BE2C (cell line): ENCODE data around the gene MKRN1.
"Not testable (repeated sequence)": the region's sequence is repeated elsewhere in the genome, so short reads cannot be mapped to it uniquely, and the experiment has no call there.

Source experiments
- DNase-seq: peaks from one replicate; pipeline ENCODE4 v3.0.0-alpha.2; 2020
- H3K27me3 ChIP-seq: fragments of 250-450 bp; sonication (Bioruptor Pico); 2 replicates; pipeline ENCODE4 v1.5.1; 2020; ENCODE audit warnings: mild to moderate bottlenecking
- H3K36me3 ChIP-seq: fragments of 250-450 bp; sonication (Bioruptor Pico); 2 replicates; pipeline ENCODE4 v1.5.1; 2020; ENCODE audit warnings: mild to moderate bottlenecking
- H3K4me1 ChIP-seq: fragments of 250-450 bp; sonication (Bioruptor Pico); 2 replicates; pipeline ENCODE4 v1.5.1; 2020
- H3K4me3 ChIP-seq: 2 replicates; pipeline ENCODE4 v1.5.1; 2011; ENCODE audit warnings: low read depth, low read length
- H3K9me3 ChIP-seq: fragments of 250-450 bp; sonication (Bioruptor Pico); 2 replicates; pipeline ENCODE4 v1.5.1; 2020
- TF ChIP-seq, protein P1 (sequence below): IDR thresholded peaks from 2 replicates; pipeline ENCODE4 v1.5.1; 2012; ENCODE audit warnings: mild to moderate bottlenecking, low read depth, low read length

Gene MKRN1

GRCh38 chr7:140519007-140519399 lies 39.7 kb upstream of the MKRN1 start:
- H3K9me3 ChIP-seq = no peaks in the 10 kb centered on the region
- no peak for DNase-seq
- TF ChIP-seq, protein P1, sequence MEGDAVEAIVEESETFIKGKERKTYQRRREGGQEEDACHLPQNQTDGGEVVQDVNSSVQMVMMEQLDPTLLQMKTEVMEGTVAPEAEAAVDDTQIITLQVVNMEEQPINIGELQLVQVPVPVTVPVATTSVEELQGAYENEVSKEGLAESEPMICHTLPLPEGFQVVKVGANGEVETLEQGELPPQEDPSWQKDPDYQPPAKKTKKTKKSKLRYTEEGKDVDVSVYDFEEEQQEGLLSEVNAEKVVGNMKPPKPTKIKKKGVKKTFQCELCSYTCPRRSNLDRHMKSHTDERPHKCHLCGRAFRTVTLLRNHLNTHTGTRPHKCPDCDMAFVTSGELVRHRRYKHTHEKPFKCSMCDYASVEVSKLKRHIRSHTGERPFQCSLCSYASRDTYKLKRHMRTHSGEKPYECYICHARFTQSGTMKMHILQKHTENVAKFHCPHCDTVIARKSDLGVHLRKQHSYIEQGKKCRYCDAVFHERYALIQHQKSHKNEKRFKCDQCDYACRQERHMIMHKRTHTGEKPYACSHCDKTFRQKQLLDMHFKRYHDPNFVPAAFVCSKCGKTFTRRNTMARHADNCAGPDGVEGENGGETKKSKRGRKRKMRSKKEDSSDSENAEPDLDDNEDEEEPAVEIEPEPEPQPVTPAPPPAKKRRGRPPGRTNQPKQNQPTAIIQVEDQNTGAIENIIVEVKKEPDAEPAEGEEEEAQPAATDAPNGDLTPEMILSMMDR = no peak
- no peaks in the 10 kb centered on the region for H3K27me3 ChIP-seq
- no peaks in the 10 kb centered on the region for H3K36me3 ChIP-seq
- H3K4me1 ChIP-seq = no peaks in the 10 kb centered on the region
- no peak overlapping the region for H3K4me3 ChIP-seq

- no peaks in the 10 kb centered on the region for H3K27me3 ChIP-seq
- no peaks in the 10 kb centered on the region for H3K36me3 ChIP-seq
- no peaks in the 10 kb centered on the region for H3K4me1 ChIP-seq
- H3K4me3 ChIP-seq = no peak overlapping the region
- TF ChIP-seq, protein P1 = no peak
- DNase-seq = no peak
- H3K9me3 ChIP-seq = no peaks in the 10 kb centered on the region
Measured at GRCh38 chr7:140518370-140519006, 39.2 kb upstream of the MKRN1 start.

GRCh38 chr7:140517546-140518369 lies 38.5 kb upstream of the MKRN1 start:
- Histone ChIP-seq H3K9me3 (no peaks in the 10 kb centered on the region), H3K4me1 (no peaks in the 10 kb centered on the region)
- peak; percentile 93 for DNase-seq

GRCh38 chr7:140512317-140513000 lies 33.2 kb upstream of the MKRN1 start:
- H3K4me3 ChIP-seq = peak overlapping the region; percentile 31; the same call in 1 of the 2 replicates
- H3K36me3 ChIP-seq = no peaks in the 10 kb centered on the region
- TF ChIP-seq, protein P1 = no peak
- H3K4me1 ChIP-seq = no peaks in the 10 kb centered on the region
- no peaks in the 10 kb centered on the region; the same call in 1 of the 2 replicates for H3K27me3 ChIP-seq
- peak; percentile 79 for DNase-seq
- no peaks in the 10 kb centered on the region for H3K9me3 ChIP-seq

More at GRCh38 chr7:140517546-140518369, 38.5 kb upstream of the MKRN1 start:
- H3K4me3 ChIP-seq = no peak overlapping the region
- TF ChIP-seq, protein P1 = peak; percentile 96
- no peaks in the 10 kb centered on the region for H3K27me3 ChIP-seq
- no peaks in the 10 kb centered on the region for H3K36me3 ChIP-seq

DNA sequence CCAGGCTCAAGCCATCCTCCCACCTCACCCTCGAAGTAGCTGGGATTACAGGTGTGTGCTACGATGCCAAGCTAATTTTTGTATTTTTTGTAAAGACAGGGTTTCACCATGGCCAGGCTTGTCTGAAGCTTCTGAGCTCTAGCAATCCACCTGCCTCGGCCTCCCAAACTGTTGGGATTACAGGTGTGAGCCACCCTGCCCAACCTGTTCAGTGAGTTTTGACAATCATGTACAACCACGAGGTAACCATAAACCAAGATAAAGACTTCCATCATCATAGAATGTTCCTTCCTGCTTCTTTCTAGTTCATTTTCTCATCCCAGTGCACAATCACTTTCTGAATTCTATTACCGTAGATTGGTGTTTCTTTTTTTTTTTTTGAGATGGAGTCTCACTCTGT lies 30.5 kb upstream of the MKRN1 start:
- DNase-seq = no peak
- Histone ChIP-seq H3K4me1 (no peaks in the 10 kb centered on the region), H3K4me3 (no peak overlapping the region), H3K36me3 (no peaks in the 10 kb centered on the region), H3K9me3 (no peaks in the 10 kb centered on the region), H3K27me3 (no peaks in the 10 kb centered on the region; the same call in 1 of the 2 replicates)
- TF ChIP-seq, protein P1 = no peak

GRCh38 chr7:140507556-140507955 lies 28.3 kb upstream of the MKRN1 start:
- not testable (repeated sequence) for DNase-seq, H3K27me3 ChIP-seq, H3K36me3 ChIP-seq, H3K4me3 ChIP-seq, H3K9me3 ChIP-seq, H3K4me1 ChIP-seq
